ENCODE measurements around the gene PDE4D.

PDE4D gene

DNA sequence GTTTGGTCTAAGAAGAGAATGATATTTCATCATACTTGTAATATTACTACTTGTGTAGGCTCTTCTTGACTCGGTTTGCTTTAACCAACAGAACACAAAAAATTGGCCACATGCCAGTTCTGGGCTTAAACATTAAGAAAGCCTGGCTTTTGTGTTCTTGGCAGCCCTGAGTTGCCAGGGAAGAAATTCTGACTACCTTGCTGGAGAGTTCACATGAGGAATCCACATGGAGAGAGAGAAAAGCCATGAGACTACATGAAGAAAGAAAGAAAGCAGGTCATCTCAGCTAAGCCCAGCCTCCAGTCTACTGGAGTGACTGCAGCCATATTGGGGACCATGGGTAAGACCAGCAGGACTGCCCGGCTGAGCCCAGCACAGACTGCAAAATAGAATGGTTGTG is 785.8 kb downstream of the PDE4D start:
- Histone ChIP-seq H3K9ac (ENCODE audit: low read length) (no peak overlapping the region), H3K79me2 (ENCODE audit: low read length) (no peaks in the 10 kb centered on the region), H4K20me1 (ENCODE audit: insufficient read depth, low read length) (no peaks in the 10 kb centered on the region), H2AFZ (ENCODE audit: low read length) (no peak overlapping the region), H3K4me1 (ENCODE audit: low read length) (no peaks in the 10 kb centered on the region), H3K27ac (ENCODE audit: low read length) (no peak overlapping the region), H3K9me2 (replicated peaks; ENCODE audit: insufficient read depth, low read length) (no peaks in the 10 kb centered on the region), H3K27me3 (replicated peaks; ENCODE audit: insufficient read depth, low read length) (no peaks in the 10 kb centered on the region), H3K4me3 (ENCODE audit: low read length) (no peak overlapping the region), H3K9me3 (replicated peaks; ENCODE audit: insufficient read depth, low read length) (no peaks in the 10 kb centered on the region), H3F3A (ENCODE audit: insufficient read depth, low read length) (no peaks in the 10 kb centered on the region), H3K4me2 (ENCODE audit: low read depth, low read length) (no peak overlapping the region), H3K36me3 (replicated peaks; ENCODE audit: insufficient read depth, low read length) (no peaks in the 10 kb centered on the region)
- DNase-seq = no peak
- no peak for TF ChIP-seq EZH2phosphoT487 (IDR thresholded peaks at IDR 0.05; ENCODE audit: low read length)
- no peak for TF ChIP-seq CTCF (IDR thresholded peaks at IDR 0.05; ENCODE audit: low read length)

DNA sequence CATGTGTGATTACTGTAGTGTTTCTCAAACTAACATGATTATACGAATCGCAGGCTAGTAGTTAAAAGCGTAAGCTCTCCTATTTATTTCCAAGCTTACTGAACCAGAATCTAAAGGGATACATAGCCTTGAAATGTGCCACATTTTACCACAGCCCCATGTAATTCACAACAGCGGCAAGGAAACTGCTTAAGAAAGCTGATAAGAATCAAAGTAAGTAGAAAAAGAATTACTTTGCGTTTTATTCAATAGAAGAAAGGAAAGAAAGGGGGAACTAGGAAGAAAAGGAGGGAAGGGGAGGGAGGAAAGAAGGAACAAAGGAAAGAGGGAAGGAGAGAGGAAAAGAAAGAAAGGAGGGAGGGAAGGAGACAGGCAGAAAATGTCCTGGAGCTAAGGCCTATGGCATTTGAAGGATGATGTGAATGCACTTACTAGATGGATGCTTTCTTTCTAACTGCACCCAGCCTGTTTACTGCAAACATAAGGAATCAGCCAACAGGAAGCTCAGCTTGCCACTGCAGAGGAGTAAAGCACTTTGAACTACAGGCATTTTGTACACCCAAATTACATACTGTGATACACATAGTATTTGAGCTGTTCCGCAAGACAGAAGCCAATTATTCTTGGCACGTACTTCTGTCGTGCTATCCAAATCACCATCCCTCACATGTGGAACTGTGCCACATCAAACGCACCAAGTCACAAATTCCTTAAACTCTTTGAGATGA is 789.0 kb downstream of the PDE4D start:
- no peaks in the 10 kb centered on the region for H4K20me1 ChIP-seq (ENCODE audit: insufficient read depth, low read length)
- no peak overlapping the region for H3K27ac ChIP-seq (ENCODE audit: low read length)
- no peaks in the 10 kb centered on the region for H3K9me2 ChIP-seq (replicated peaks; ENCODE audit: insufficient read depth, low read length)
- no peak overlapping the region for H3K9ac ChIP-seq (ENCODE audit: low read length)
- H2AFZ ChIP-seq (ENCODE audit: low read length) = no peak overlapping the region
- no peak for TF ChIP-seq EZH2 (optimal IDR thresholded peaks at IDR 0.05; ENCODE audit: low read depth, low read length)
- TF ChIP-seq EZH2phosphoT487 (IDR thresholded peaks at IDR 0.05; ENCODE audit: low read length) = no peak
- no peak for TF ChIP-seq CTCF (IDR thresholded peaks at IDR 0.05; ENCODE audit: low read length)
- H3F3A ChIP-seq (ENCODE audit: insufficient read depth, low read length) = no peaks in the 10 kb centered on the region
- no peak overlapping the region for H3K4me3 ChIP-seq (ENCODE audit: low read length)
- H3K36me3 ChIP-seq (replicated peaks; ENCODE audit: insufficient read depth, low read length) = no peaks in the 10 kb centered on the region
- H3K4me2 ChIP-seq (ENCODE audit: low read depth, low read length) = no peak overlapping the region
- no peaks in the 10 kb centered on the region for H3K27me3 ChIP-seq (replicated peaks; ENCODE audit: insufficient read depth, low read length)
- H3K9me3 ChIP-seq (replicated peaks; ENCODE audit: insufficient read depth, low read length) = no peaks in the 10 kb centered on the region
- no peaks in the 10 kb centered on the region for H3K79me2 ChIP-seq (ENCODE audit: low read length)
- H3K4me1 ChIP-seq (ENCODE audit: low read length) = no peaks in the 10 kb centered on the region
- no peak for DNase-seq

DNA sequence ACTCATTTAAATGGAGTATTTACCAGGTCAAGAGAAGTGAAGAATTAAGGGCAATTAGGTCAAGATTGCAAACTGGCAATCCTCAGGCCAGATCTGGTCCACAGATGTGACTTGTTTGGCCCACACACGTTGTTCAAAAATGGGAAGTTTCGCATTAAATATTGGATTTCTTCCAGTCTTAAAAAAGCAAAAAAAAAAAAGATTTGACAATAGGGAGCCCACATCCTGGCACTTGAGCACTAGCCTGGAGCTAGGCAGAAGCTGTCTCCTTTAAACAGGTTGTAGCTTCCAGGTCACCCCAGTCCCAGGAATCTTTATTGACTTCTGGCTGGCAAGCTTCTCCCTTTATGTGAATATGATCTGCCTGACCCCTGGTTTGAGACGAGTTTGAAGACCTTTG is 790.2 kb downstream of the PDE4D start:
- H3K27ac ChIP-seq (ENCODE audit: low read length) = no peak overlapping the region
- H4K20me1 ChIP-seq (ENCODE audit: insufficient read depth, low read length) = no peaks in the 10 kb centered on the region
- H3K4me2 ChIP-seq (ENCODE audit: low read depth, low read length) = no peak overlapping the region
- H3K27me3 ChIP-seq (replicated peaks; ENCODE audit: insufficient read depth, low read length) = no peaks in the 10 kb centered on the region
- TF ChIP-seq EZH2 (optimal IDR thresholded peaks at IDR 0.05; ENCODE audit: low read depth, low read length) (no peak), EZH2phosphoT487 (IDR thresholded peaks at IDR 0.05; ENCODE audit: low read length) (no peak), CTCF (IDR thresholded peaks at IDR 0.05; ENCODE audit: low read length) (no peak)
- H2AFZ ChIP-seq (ENCODE audit: low read length) = no peak overlapping the region
- no peak for DNase-seq
- no peaks in the 10 kb centered on the region for H3F3A ChIP-seq (ENCODE audit: insufficient read depth, low read length)
- H3K4me3 ChIP-seq (ENCODE audit: low read length) = no peak overlapping the region
- H3K9ac ChIP-seq (ENCODE audit: low read length) = no peak overlapping the region
- no peaks in the 10 kb centered on the region for H3K36me3 ChIP-seq (replicated peaks; ENCODE audit: insufficient read depth, low read length)
- no peaks in the 10 kb centered on the region for H3K79me2 ChIP-seq (ENCODE audit: low read length)
- H3K9me2 ChIP-seq (replicated peaks; ENCODE audit: insufficient read depth, low read length) = no peaks in the 10 kb centered on the region
- no peaks in the 10 kb centered on the region for H3K9me3 ChIP-seq (replicated peaks; ENCODE audit: insufficient read depth, low read length)
- H3K4me1 ChIP-seq (ENCODE audit: low read length) = no peaks in the 10 kb centered on the region

All from MM.1S (cell line).